ENCODE data around the gene NDUFV2. TPM values are rescaled to one million over a fixed set of nuclear protein-coding genes. Genes with fewer than 3 reads are reported as not detected.

Gene NDUFV2
- total RNA-seq, 2 experiments from 2014 or later, result 222 to 302 TPM

- Mint-ChIP-seq H3K4me1 (peaks cover 38% of the 10 kb centered on the region), H3K36me3 (peaks cover 50% of the 10 kb centered on the region), H3K9me3 (ENCODE audit: low read depth) (peaks cover 6% of the 10 kb centered on the region), H3K27me3 (no peaks in the 10 kb centered on the region), H3K27ac (no peak overlapping the region), H3K4me3 (no peak overlapping the region)
- CTCF ChIA-PET, result no interaction called here
- DNase-seq (no peak), ATAC-seq (no peak)
Measured at GRCh38 chr18:9175115-9175514, 72.6 kb downstream of the NDUFV2 start.

GRCh38 chr18:9177031-9177430 is 74.5 kb downstream of the NDUFV2 start:
- H3K4me1 Mint-ChIP-seq, result peaks cover 31% of the 10 kb centered on the region
- CTCF ChIA-PET, result no interaction called here
- H3K9me3 Mint-ChIP-seq (ENCODE audit: low read depth), result peaks cover 1% of the 10 kb centered on the region
- ATAC-seq, result no peak
- H3K27me3 Mint-ChIP-seq, result no peaks in the 10 kb centered on the region
- no peak for DNase-seq
- H3K27ac Mint-ChIP-seq, result no peak overlapping the region
- no peak overlapping the region for H3K4me3 Mint-ChIP-seq
- peaks cover 40% of the 10 kb centered on the region for H3K36me3 Mint-ChIP-seq

GRCh38 chr18:9177466-9177865 is 75.0 kb downstream of the NDUFV2 start:
- CTCF ChIA-PET, result no interaction called here
- H3K27ac Mint-ChIP-seq, result no peak overlapping the region
- peaks cover 40% of the 10 kb centered on the region for H3K36me3 Mint-ChIP-seq
- no peak for ATAC-seq
- H3K4me1 Mint-ChIP-seq, result peaks cover 26% of the 10 kb centered on the region
- no peaks in the 10 kb centered on the region for H3K27me3 Mint-ChIP-seq
- no peak for DNase-seq
- H3K4me3 Mint-ChIP-seq, result no peak overlapping the region
- no peaks in the 10 kb centered on the region for H3K9me3 Mint-ChIP-seq (ENCODE audit: low read depth)

- Mint-ChIP-seq H3K27ac (no peak overlapping the region), H3K27me3 (no peaks in the 10 kb centered on the region), H3K4me1 (peaks cover 27% of the 10 kb centered on the region), H3K4me3 (no peak overlapping the region), H3K9me3 (ENCODE audit: low read depth) (peaks cover 2% of the 10 kb centered on the region), H3K36me3 (peaks cover 48% of the 10 kb centered on the region)
- no peak for DNase-seq
- CTCF ChIA-PET, result no interaction called here
- no peak for ATAC-seq
Measured at GRCh38 chr18:9178557-9178956, 76.1 kb downstream of the NDUFV2 start.

GRCh38 chr18:9181275-9181674 is 78.8 kb downstream of the NDUFV2 start:
- Mint-ChIP-seq H3K36me3 (peaks cover 58% of the 10 kb centered on the region), H3K4me1 (peaks cover 33% of the 10 kb centered on the region), H3K9me3 (ENCODE audit: low read depth) (peaks cover 2% of the 10 kb centered on the region), H3K27ac (no peak overlapping the region), H3K27me3 (no peaks in the 10 kb centered on the region), H3K4me3 (no peak overlapping the region)
- no peak for ATAC-seq
- CTCF ChIA-PET, result interaction anchor here (1.5 kb wide), 1 partner anchor 31 kb away, joined by 3 read pairs; no protein-coding TSS in a partner anchor
- DNase-seq, result no peak

- CTCF ChIA-PET, result no interaction called here
- Mint-ChIP-seq H3K27ac (no peak overlapping the region), H3K4me1 (peaks cover 33% of the 10 kb centered on the region)
Measured at GRCh38 chr18:9182852-9183399, 80.4 kb downstream of the NDUFV2 start.

More at GRCh38 chr18:9182852-9183399, 80.4 kb downstream of the NDUFV2 start:
- ATAC-seq, result no peak
- H3K36me3 Mint-ChIP-seq, result peaks cover 59% of the 10 kb centered on the region
- DNase-seq, result no peak
- no peaks in the 10 kb centered on the region for H3K27me3 Mint-ChIP-seq
- H3K9me3 Mint-ChIP-seq (ENCODE audit: low read depth), result peaks cover 2% of the 10 kb centered on the region
- H3K4me3 Mint-ChIP-seq, result no peak overlapping the region

Other genes starting within 250 kb of the NDUFV2 start
- gene ANKRD12, start 34.1 kb downstream of the NDUFV2 start, total RNA-seq, result 10 to 100 TPM; 67.5 to 76.9 TPM
- gene TWSG1, start 232.1 kb downstream of the NDUFV2 start, total RNA-seq, result 10 to 100 TPM; 11.2 TPM

Data from activated CD8-positive, alpha-beta memory T cell treated with anti-CD3 and anti-CD28 coated beads, Interleukin-2, amount 10 ng/mL, durations not matched to agents 7 days and 5 days (primary cell).